ENCODE results near the gene SLC1A2. TPM values are rescaled to one million over a fixed set of nuclear protein-coding genes. Genes with fewer than 3 reads are reported as not detected.

The SLC1A2 gene
- total and polyA plus RNA-seq, 8 donors, result 0.89 to 31.8 (median 18.9) TPM

- no peaks in the 10 kb centered on the region for H3K4me1 ChIP-seq
- intact Hi-C loops (cut with DNase I), result no loop called here
- ATAC-seq (no peak), DNase-seq (no peak)
- no peak for TF ChIP-seq CTCF (IDR thresholded peaks at IDR 0.05)
- H3K9me3 ChIP-seq, result no peaks in the 10 kb centered on the region
- peaks cover 0 to 25% of the 10 kb centered on the region in 2 donors for H3K27me3 ChIP-seq
- no peak overlapping the region for H3K4me3 ChIP-seq
- no peak overlapping the region for H3K27ac ChIP-seq
- no peaks in the 10 kb centered on the region for H3K36me3 ChIP-seq
These were observed 14.2 kb upstream of the SLC1A2 start for GRCh38 chr11:35433588-35433987.

GRCh38 chr11:35432464-35432863, 13.1 kb upstream of the SLC1A2 start:
- no peak for TF ChIP-seq CTCF (IDR thresholded peaks at IDR 0.05)
- ATAC-seq (no peak), DNase-seq (peak in 1 of 4 donors; percentile 49)
- Histone ChIP-seq H3K4me3 (no peak overlapping the region), H3K27me3 (peaks cover 0 to 36% of the 10 kb centered on the region in 2 donors), H3K27ac (no peak overlapping the region), H3K4me1 (no peaks in the 10 kb centered on the region), H3K9me3 (no peaks in the 10 kb centered on the region), H3K36me3 (no peaks in the 10 kb centered on the region)
- intact Hi-C loops (cut with DNase I), result no loop called here

- DNase-seq, result no peak
- intact Hi-C loops (cut with DNase I), result no loop called here
- H3K27ac ChIP-seq, result no peak overlapping the region
- H3K27me3 ChIP-seq, result peaks cover 1 to 70% of the 10 kb centered on the region in 2 donors
- no peak overlapping the region for H3K4me3 ChIP-seq
- ATAC-seq, result peak; percentile 82
- no peak for TF ChIP-seq CTCF (IDR thresholded peaks at IDR 0.05)
- no peaks in the 10 kb centered on the region for H3K9me3 ChIP-seq
- H3K36me3 ChIP-seq, result no peaks in the 10 kb centered on the region
- no peaks in the 10 kb centered on the region for H3K4me1 ChIP-seq
These were observed 7.7 kb upstream of the SLC1A2 start for GRCh38 chr11:35427071-35427470.

GRCh38 chr11:35426351-35426750, 7.0 kb upstream of the SLC1A2 start:
- Histone ChIP-seq H3K4me3 (no peak overlapping the region), H3K4me1 (no peaks in the 10 kb centered on the region), H3K27ac (no peak overlapping the region), H3K36me3 (no peaks in the 10 kb centered on the region), H3K9me3 (no peaks in the 10 kb centered on the region), H3K27me3 (peaks cover 9 to 75% of the 10 kb centered on the region in 2 donors)
- DNase-seq, result no peak
- intact Hi-C loops (cut with DNase I), result no loop called here
- TF ChIP-seq CTCF (IDR thresholded peaks at IDR 0.05), result no peak
- ATAC-seq, result no peak

GRCh38 chr11:35425603-35426212, 6.3 kb upstream of the SLC1A2 start:
- Histone ChIP-seq H3K27ac (no peak overlapping the region), H3K4me1 (no peaks in the 10 kb centered on the region), H3K9me3 (no peaks in the 10 kb centered on the region), H3K27me3 (peaks cover 13 to 75% of the 10 kb centered on the region in 2 donors), H3K4me3 (no peak overlapping the region), H3K36me3 (no peaks in the 10 kb centered on the region)
- ATAC-seq (no peak), DNase-seq (no peak)
- no peak for TF ChIP-seq CTCF (IDR thresholded peaks at IDR 0.05)
- intact Hi-C loops (cut with DNase I), result no loop called here
